GM04503 (cell line): ENCODE data around the gene KANSL1.

Experiments
- DNase-seq: peaks from one replicate; pipeline ENCODE4 v3.0.0-alpha.2; 2012; ENCODE audit warnings: low read depth

KANSL1 gene

DNA sequence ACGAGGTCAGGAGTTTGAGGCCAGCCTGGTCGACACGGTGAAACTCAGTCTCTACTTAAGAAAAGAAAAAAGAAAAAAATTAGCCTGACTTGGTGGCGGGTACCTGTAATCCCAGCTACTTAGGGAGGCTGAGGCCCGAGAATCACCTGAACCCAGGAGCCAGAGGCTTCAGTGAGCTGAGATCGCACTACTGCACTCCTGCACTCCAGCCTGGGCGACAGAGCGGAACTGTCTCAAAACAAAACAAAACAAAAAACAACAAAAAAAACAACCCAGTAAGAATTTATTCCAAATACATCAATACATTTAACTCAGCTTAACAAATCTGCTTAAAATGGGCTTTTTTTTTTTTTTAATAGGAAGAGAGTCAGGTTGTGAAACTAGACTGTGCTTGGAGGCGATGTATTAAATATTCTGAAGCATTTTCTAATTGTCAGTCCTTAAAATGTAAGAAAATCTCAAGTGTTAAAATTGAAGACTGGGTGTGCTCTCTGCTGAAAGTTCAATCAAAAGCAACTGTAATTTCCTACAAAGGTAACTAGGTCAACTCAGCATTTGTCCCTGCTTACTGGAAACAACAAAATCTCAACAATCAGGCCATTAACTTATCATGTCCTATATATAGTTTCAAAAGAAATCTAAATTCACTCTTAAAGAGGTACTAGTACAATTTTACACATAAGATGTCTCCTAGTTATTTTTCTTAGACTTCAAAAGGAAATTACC, 23.2 kb downstream of the KANSL1 start:
- no peak for DNase-seq

DNA sequence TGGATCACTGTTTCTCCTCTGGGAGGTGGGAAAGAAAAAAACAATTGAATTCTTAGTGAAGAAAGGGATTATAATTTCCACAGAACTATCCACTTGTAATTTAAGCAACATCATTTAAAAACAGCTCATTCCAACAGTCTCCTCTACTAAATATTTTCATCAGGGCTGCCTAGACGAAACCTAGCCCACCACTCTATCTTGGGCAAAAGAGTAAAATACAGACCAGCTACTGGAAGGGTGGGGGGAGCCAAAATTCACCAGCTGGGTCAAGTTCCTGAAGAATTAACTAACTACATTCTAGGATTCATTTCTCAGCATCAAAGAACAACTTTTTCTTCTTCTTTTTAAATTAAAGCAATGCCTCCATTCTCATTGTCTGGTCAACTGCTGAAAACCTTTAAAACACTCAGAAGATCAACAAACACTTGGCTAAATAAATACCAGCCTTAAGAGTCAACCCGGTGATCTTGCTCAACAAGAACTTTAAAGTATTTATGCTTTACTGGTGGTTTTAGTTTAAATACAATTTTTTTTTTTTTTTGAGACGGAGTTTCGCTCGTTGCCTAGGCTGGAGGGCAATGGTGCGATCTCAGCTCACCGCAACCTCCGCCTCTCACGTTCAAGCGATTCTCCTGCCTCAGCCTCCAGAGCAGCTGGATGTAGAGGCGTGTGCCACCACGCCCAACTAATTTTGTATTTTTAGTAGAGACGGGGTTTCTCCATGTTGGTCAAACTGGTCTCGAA, 25.2 kb downstream of the KANSL1 start:
- DNase-seq, result peak; percentile 53

DNA sequence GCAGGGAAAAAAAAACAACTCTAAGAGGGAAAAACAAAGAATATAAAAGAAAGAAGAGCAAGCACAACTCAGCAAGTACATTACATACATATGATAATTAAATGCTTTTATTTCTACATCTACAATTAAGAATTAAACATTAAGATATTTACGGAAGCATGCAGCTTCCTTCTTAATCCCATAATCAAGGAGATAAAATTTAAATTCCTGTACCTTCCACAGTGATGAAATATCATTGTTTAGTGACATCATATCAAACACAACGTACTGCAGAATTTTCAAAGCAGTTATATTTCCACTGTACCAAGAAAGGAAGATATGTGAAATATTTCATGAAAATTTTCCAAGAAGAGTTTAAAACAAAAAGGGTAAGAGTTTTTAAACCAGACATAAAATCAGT, 26.0 kb downstream of the KANSL1 start:
- DNase-seq, result no peak

DNA sequence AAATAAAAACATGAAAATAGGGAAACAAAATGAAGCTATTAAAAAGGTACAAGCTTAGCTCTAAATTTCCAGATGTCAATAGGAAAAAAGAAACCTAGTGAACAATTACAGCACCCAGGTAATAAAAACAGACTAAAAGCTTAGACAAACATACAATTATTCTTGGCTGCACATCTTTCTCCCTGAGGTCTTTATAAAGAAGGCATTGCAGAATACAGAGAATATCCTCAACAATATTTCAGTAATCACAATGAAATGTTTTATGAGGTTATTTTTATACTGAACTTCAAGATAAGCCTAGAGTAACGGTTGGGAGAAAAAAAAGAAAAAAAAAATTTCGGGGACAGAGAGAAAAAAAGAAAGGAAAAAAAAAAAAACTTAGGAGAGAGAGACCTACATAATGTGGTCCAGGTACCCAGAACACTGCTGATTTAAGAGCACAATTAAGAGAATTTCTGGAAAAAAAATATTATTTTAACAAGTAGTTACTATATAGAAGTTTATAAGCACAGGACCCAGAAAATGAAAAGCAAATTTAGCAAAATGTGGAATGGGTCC, 26.5 kb downstream of the KANSL1 start:
- no peak for DNase-seq

DNA sequence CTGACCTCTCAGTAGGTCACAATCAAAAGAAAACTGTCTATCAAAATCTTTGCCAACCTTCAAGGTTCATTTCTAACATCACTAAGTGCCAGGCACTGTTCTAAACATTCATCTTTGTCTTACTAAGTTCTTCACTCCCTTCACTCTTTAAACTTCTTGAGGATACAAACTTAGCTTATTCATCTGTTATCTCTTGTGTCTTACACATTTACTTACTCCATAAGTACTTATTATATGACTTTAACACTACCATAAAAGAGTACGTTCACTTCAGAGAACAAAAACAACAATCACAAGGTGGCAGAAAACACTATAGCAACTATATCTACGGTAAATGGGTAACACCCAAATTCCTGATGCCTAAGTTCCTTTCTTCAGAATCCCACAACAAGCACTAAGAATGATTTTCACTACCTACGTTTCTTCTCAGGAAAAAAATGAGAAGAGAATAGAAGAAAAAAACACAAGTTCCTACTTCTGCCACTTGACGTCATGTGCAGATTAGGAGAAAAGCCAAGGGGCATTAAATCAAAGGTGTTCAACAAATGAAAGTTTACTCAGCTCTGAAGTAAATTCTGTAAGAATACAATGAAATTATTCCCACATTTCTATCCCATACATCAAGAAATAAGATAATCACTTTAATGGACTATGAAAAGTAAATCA, 29.2 kb downstream of the KANSL1 start:
- DNase-seq, result no peak

DNA sequence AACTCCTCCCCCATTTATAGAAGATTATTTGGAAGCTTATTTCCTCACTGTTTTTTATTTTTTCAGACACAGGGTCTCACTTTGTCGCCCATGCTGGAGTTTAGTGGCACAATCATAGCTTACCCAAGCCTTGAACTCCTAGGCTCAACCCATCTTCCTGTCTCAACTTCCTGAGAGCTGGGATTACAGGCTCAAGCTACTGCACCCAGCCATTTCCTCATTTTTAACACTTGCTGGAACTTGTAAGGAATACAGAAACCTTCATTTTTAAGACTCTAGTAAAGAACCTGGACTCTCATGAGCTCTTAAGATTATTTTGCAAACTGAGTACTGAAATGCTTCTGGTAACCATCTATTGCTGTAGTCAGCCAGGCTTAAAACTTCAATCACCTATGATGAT, 29.9 kb downstream of the KANSL1 start:
- no peak for DNase-seq

DNA sequence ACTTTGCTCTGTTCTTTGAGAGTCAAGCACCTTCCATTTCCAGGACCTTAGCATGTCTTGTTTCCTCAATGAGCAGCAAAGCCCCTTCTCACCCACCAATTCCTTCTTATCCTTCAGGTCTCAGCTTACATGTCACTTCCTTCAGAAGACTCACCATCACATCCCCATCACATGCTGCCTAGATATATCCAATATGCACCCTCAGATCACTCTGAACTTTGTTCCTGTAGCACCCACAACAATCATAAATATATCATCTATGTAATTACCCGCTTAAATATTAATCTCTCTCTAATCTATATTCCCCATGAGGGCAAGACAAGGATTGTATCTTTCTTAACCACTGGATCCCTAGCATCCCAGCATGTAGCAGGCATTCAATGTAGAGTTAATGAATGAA, 30.4 kb downstream of the KANSL1 start:
- DNase-seq, result no peak

DNA sequence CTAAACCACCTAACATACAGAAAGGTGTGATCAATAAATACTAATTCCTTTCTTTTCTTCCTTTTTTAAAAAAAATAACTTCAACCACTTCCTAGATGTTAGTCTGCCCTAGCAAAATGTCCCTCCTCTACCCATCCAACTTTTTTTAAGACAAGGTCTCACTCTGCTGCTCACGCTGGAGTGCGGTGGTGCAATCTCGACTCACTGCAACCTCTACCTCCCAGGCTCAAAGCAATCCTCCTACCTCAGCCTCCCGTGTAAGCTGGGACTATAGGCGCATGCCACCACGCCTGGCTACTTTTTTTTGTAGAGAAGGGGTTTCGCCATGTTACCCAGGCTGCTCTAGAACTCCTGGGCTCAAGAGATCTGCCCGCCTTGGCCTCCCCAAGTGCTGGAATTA, 33.1 kb downstream of the KANSL1 start:
- no peak for DNase-seq

DNA sequence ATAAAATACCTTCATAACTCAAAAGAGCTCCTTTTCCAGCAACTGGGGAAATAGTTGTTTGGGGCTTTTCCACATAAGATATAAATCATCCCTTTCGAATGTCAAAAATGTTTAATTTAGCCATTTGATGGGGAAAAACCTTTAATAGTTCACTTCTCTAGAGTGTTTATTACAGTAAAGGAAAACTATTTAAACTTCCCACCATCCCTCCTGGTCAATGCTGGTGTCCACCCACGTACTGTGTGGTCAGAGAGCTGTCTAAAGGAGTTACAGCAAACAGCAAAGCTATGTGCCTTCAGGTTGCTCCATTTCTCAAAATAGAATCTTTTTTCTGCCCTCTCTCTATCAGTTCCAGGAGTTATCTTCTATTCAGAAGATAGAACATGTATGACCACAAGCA, 33.5 kb downstream of the KANSL1 start:
- DNase-seq, result peak; percentile 31

DNA sequence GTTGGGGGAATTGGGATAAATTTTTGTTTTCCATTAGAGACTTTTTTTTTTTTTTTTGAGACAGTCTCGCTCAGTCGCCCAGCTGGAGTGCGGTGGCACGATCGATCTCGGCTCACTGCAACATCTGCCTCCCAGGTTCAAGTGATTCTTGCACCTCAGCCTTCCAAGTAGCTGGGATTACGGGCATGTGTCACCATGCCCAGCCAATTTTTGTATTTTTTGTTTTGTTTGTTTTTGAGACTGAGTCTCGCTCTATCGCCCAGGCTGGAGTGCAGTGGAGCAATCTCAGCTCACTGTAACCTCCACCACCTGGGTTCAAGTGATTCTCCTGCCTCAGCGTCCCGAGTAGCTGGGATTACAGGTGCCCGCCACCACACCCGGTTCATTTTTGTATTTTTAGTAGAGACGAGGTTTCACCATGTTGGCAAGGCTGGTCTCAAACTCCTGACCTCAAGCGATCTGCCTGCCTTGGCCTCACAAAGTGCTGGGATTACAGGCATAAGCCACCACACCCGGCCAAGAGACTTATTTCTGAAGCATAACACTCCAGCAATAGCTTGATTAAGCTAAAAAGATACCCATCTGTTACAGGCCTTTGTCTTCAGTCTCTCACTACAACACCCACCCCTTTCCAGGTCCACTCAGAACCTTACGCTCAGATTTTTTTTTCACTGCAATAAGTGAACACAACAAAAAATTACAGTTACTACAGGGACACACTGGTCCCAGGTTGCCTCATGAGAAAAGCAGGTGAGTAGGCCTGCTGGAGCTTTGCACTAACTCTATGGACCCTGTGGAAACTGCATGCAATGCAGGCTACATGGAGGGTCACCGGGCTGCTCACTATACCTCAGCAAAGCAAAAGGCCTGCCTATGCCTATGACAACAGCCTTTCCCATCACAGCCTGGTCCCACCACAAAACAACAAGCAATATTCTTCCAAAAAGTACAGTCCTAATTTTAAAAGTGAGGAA, 34.6 kb downstream of the KANSL1 start:
- no peak for DNase-seq

DNA sequence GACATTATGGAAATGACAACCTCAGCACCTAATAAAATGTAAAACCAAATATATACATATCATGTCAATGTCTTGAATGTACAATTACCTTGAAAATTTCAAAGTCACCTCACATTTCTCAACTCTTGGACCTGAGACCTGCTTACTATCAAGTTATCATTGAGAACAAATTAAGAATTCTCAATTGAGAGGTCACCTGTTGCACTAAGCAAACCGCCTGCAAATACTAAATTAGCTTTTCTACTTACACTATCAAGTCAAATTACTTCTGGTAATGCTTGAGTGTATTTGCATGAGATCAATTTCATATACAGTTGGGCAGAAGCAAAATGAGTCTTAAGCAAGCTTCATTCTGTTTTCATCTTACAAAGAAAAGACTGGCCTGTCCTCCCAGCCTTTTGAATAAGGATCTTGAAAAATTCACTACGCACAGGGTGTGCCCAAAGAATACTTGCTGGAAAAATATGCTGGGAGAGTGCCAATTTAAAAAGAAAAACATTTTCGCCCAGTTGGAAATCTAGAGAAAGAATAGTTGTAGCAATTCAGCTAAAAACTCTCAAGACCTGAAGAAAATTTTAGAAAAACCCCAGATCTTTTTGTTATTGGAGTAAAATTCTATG, 35.7 kb downstream of the KANSL1 start:
- peak; percentile 35 for DNase-seq

DNA sequence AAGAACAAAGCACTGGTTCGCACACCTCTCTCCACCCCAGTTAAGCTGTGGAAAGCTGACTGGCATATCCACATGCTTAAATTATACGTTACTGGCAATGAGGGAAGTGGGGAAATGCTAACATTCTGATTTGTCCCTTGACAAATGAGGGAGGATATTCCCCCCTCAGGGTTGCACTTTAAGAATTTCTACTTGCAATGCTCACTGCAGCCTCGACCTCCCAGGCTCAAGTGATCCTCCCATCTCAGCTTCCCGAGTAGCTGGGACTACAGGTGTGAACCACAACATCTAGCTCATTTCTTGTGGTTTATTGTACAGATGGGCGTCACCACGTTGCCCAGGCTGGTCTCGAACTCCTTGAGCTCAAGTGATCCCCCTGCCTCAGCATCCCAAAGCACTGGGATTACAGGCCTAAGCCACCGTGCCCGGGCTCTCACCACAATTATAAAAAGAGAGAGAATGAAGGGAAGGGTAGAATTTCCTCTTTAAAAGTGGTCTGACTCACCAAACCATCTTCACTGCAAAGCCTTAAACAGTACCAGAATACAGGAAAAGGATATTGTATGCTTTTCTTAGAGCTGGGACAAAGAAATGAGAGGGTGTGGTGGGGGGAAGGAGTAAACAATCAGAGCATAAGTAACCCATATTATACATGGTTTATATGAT, 38.9 kb downstream of the KANSL1 start:
- no peak for DNase-seq

DNA sequence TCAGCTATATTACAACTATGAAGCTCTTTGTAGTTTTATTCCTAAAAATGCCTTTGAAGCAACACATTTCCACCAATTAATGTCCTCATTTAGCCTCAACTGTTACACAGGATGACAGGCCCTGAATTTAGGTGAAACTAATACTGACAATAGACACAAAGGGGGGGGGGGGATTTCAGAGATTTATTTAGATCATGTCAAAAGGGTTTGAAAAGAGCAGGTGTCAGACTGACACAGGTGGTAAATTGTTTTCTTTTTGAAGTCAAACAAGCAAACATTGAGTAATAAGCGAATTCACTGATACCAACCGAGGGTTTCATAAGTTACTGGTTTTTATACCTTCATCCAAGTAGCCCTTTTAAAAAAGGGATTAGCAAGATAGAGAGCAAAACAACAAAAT, 40.8 kb downstream of the KANSL1 start:
- no peak for DNase-seq

DNA sequence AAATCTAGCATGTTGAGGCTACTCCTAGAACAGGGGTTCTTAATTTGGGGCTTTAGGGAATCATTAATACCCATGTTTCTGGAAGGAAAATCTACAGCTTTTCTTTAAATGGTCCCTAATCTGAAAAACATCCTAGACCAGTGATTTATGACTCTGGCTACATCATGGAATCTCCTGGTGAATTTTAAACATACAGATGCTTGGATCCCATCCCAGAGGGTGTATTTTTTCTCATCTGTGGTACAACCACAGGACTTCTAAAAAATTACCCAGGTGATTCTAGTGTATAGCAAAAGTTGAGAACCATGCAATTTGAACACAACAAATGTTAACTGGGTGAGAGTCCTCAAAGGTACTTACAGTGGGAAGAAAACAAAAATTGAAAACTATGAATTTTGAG, 41.5 kb downstream of the KANSL1 start:
- DNase-seq, result no peak

DNA sequence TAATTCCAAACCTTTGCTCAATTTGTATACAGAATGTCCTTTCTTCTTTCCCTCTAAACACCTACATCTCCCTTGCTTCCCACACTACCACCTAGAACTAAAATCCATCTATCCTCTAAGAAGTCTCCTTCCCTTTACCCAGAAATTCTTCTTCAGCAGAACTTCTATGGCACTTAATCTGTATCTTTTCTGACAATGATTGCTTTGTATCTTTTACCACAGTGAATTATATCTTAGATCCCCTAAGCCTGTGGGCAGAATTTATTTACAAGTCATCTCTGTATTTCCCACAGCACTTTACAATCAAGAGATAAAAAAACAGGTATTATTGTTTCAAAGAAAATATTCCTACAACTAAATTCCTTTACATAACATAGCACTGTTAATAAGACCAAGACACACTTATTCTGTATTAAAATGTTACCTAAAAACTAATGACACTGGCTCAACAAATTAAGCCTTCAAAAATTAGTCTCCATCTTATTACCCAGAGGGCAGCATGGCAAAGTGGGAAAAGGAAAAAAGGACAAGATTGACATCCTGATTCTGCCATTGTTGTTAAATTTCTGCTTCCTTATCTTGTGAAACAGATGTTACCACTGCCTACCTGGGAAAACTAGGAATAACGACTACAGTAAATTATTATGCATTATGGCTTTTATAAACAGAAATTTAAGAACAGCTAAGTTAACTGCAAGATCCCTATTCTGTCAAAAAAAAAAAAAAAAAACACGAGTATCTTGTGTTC, 42.8 kb downstream of the KANSL1 start:
- DNase-seq, result no peak

DNA sequence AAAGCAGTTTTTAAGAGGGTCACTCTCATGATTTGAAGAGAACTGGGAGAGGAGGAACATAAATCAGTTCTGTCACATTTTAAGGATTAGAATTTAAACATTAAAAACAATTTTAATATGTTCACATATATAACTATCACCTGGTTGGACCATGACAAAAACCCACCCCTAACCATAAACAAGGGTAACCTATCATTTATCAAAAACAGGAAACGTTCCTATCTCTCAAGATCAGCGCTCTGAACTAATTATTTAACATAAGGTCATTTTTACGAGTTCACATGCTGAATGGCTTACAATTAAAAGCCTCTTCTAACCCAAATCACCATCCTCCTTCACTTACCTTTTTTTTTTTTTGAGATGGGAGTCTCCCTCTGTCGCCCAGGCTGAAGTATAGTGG, 45.0 kb downstream of the KANSL1 start:
- no peak for DNase-seq

DNA sequence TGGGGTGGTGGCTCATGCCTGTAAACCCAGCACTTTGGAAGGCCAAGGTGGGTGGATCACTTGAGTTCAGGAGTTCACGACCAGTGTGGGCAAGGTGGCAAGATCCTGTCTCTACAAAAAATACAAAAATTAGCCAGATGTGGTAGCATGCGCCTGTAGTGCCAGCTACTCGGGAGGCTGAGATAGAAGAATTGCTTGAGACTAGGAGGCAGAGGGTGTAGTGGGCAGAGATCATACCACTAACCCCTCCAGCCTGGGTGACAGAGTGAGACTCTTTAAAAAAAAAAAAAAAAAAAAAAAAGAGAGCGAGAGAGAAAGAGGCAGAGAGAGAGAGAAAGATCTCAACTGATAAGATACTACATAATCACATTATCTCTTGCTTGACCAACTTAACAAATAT, 45.9 kb downstream of the KANSL1 start:
- no peak for DNase-seq

DNA sequence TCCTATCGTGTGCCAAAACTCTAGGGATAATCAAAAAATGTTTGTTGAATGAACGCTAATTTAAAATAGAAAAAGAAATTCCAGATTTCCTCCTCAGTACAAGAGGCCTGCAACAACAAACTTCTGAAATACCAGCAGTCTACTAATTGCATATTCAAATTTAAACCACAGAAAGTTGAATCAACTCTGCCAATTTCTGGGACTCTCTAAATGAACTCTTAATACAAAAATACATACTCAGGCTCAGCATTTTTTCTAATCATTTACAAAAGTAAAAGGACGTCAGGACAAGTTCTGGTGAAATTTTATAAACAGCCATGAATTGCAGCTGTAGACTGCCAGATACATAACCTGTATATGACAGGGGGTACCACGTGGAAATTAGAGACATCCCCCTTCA, 49.0 kb downstream of the KANSL1 start:
- no peak for DNase-seq

DNA sequence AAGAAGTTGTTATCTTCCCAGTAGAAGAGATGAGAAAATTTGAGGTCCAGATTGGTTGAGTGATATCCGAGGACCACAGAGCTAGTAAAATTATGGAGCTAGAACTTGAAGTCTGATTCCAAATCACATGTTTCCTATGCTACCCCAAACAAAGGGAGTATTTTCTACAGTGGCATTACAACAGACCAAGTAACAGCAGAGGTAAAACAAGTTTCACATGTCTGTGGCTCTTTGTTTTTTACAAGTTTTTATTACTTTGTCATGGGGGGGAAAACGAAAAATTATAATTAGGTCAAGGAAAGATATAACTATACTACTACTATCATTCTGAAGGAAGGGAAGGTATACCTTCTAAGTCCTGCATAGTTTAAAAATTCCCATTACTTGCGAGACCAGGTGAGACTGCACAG, 49.4 kb downstream of the KANSL1 start:
- DNase-seq, result no peak

DNA sequence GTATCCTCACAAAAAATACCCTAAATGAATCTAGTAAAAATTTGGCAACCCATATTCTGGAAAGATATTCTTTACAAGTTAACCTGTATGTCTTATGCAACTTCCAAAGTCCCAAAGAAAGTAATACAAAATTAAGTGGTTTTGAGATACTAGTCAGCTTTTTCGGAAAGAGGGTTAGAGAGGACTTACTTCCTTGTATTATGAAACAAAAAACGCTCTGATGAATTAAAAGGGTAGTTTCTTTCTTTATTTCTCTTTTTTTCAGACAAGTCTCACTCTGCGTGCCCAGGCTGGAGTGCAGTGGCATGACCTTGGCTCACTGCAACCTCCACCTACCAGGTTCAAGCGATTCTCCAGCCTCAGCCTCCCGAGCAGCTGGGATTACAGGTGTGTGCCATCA, 51.6 kb downstream of the KANSL1 start:
- DNase-seq, result no peak
